OCI-LY7 (cell line): ENCODE results near the gene CALHM2. TPM values are rescaled to one million over a fixed set of nuclear protein-coding genes. Genes with fewer than 3 reads are reported as not detected.

Experiments used
- BruUV-seq: library from RNA; stranded (reverse); fragments of 400-500 nt; replicated peaks from 2 replicates; lab custom pipeline; 2021; lab: Mats Ljungman, UMichigan
- CTCF ChIA-PET: fragments of 300-600 bp; sonication (Branson Sonifier 250); formaldehyde crosslinking; loops from one replicate; lab custom pipeline; 2022; ENCODE audit warnings: antibody characterized with exemption; ENCODE audit not compliant: unreplicated experiment; lab: Charles Lee
- POLR2A ChIA-PET: fragments of 300-600 bp; sonication (Branson Sonifier 250); formaldehyde crosslinking; loops from one replicate; lab custom pipeline; 2022; ENCODE audit warnings: antibody characterized with exemption; lab: Charles Lee
- DNase-seq: peaks from one replicate; pipeline ENCODE4 v3.0.0-alpha.2; 2015; ENCODE audit warnings: low spot score
- H2AFZ ChIP-seq: fragments of 200-600 bp; sonication (generic), shearing (Covaris generic); 2 replicates; pipeline ENCODE4 v1.6.1; 2014; ENCODE audit warnings: mild to moderate bottlenecking, antibody characterized with exemption, low read length, moderate library complexity
- H3K27ac ChIP-seq: fragments of 200-600 bp; sonication (generic); 2 replicates; pipeline ENCODE4 v1.5.1; 2014; ENCODE audit warnings: mixed run types, low read depth, mild to moderate bottlenecking, moderate library complexity, low read length, inconsistent platforms; ENCODE audit not compliant: poor library complexity, severe bottlenecking
- H3K36me3 ChIP-seq: fragments of 200-600 bp; sonication (generic); 2 replicates; pipeline ENCODE4 v1.6.1; 2014; ENCODE audit warnings: mild to moderate bottlenecking, antibody characterized with exemption, low read length, moderate library complexity, mixed read lengths; ENCODE audit not compliant: insufficient read depth
- H3K4me1 ChIP-seq: fragments of 200-600 bp; sonication (generic); 2 replicates; pipeline ENCODE4 v1.5.1; 2014; ENCODE audit warnings: mild to moderate bottlenecking, low read length; ENCODE audit not compliant: insufficient read depth, poor library complexity, severe bottlenecking
- H3K4me2 ChIP-seq: fragments of 200-600 bp; sonication (generic); 2 replicates; pipeline ENCODE4 v1.6.1; 2014; ENCODE audit warnings: mild to moderate bottlenecking, low read length
- H3K4me3 ChIP-seq: fragments of 200-600 bp; sonication (generic); 2 replicates; pipeline ENCODE4 v1.5.1; 2014; ENCODE audit warnings: mild to moderate bottlenecking, low read depth, low read length; ENCODE audit not compliant: poor library complexity, severe bottlenecking
- H3K79me2 ChIP-seq: fragments of 200-600 bp; sonication (generic); 2 replicates; pipeline ENCODE4 v1.6.1; 2016; ENCODE audit warnings: low read depth, mild to moderate bottlenecking, low read length, moderate library complexity, mixed read lengths; ENCODE audit not compliant: insufficient read depth
- H3K9me2 ChIP-seq: fragments of 200-600 bp; sonication (generic); 2 replicates; pipeline ENCODE4 v1.6.1; 2016; ENCODE audit warnings: mild to moderate bottlenecking, low read length, mixed read lengths; ENCODE audit not compliant: insufficient read depth
- H3K9me3 ChIP-seq: fragments of 200-600 bp; sonication (generic); 2 replicates; pipeline ENCODE4 v1.6.1; 2014; ENCODE audit warnings: mild to moderate bottlenecking, mixed run types, low read length, mixed read lengths
- H4K20me1 ChIP-seq: fragments of 200-600 bp; sonication (generic); 2 replicates; pipeline ENCODE4 v1.6.1; 2014; ENCODE audit warnings: mild to moderate bottlenecking, antibody characterized with exemption, low read length, moderate library complexity, mixed read lengths; ENCODE audit not compliant: insufficient read depth
- CTCF ChIP-seq: fragments of 200-600 bp; sonication (generic); conservative IDR thresholded peaks from 2 replicates; pipeline ENCODE4 v1.5.1; 2014; ENCODE audit warnings: mild to moderate bottlenecking, antibody characterized with exemption, low read length, moderate library complexity, mixed read lengths
- EZH2phosphoT487 ChIP-seq: fragments of 200-600 bp; sonication (generic); IDR thresholded peaks from 2 replicates; pipeline ENCODE4 v1.6.1; 2018; ENCODE audit warnings: low read depth, borderline replicate concordance, mild to moderate bottlenecking, mixed run types, antibody characterized with exemption, low read length, moderate library complexity, mixed read lengths
- intact Hi-C: fragments of 100-400 bp; cut with micrococcal nuclease; formaldehyde crosslinking; loops from one replicate; pipeline ENCODE4 v1.10.0; 2022; ENCODE audit not compliant: unreplicated experiment
- total RNA-seq, 2 experiments: library from RNA; depleted of rRNA in 1 of 2; stranded (reverse); fragments of >200 nt in 1 of 2; shearing (Covaris generic) in 1 of 2; gene quantifications; 2 replicates each; pipeline ENCODE4 v1.2.3, GENCODE V29; 2014 to 2022

CALHM2 gene
- total RNA-seq, 2 experiments from 2014 or later, result not detected

GRCh38 chr10:103473261-103473671, 21.1 kb upstream of the CALHM2 start:
- Histone ChIP-seq H3K4me3 (no peak overlapping the region), H3K36me3 (no peaks in the 10 kb centered on the region), H3K4me2 (no peak overlapping the region), H2AFZ (no peak overlapping the region), H3K79me2 (no peaks in the 10 kb centered on the region), H3K27ac (no peak overlapping the region), H3K9me2 (no peaks in the 10 kb centered on the region), H3K9me3 (no peaks in the 10 kb centered on the region), H4K20me1 (no peaks in the 10 kb centered on the region), H3K4me1 (peaks cover 76% of the 10 kb centered on the region)
- intact Hi-C loops, result no loop called here
- POLR2A ChIA-PET, result interaction anchor here (0.7 kb wide), 1 partner anchor 36 kb away, joined by 3 read pairs; no protein-coding TSS in a partner anchor
- DNase-seq, result no peak
- BruUV-seq, result no TSS peak
- CTCF ChIA-PET, result no interaction called here
- no peak for TF ChIP-seq CTCF
- TF ChIP-seq EZH2phosphoT487, result no peak

- intact Hi-C loops, result no loop called here
- CTCF ChIA-PET, result interaction anchor here (0.5 to 0.6 kb wide), 2 partner anchors 56 to 58 kb away, joined by 3 read pairs; no protein-coding TSS in a partner anchor
- H3K4me3 ChIP-seq, result peak overlapping the region; percentile 55
Measured at GRCh38 chr10:103472005-103472404, 19.8 kb upstream of the CALHM2 start.

More at GRCh38 chr10:103472005-103472404, 19.8 kb upstream of the CALHM2 start:
- Histone ChIP-seq H3K4me1 (peaks cover 77% of the 10 kb centered on the region), H2AFZ (peak overlapping the region; percentile 13; the same call in 1 of the 2 replicates), H4K20me1 (no peaks in the 10 kb centered on the region), H3K4me2 (peak overlapping the region; percentile 72), H3K9me2 (no peaks in the 10 kb centered on the region), H3K27ac (peak overlapping the region; percentile 91), H3K79me2 (no peaks in the 10 kb centered on the region), H3K9me3 (no peaks in the 10 kb centered on the region), H3K36me3 (no peaks in the 10 kb centered on the region)
- TF ChIP-seq CTCF (no peak), EZH2phosphoT487 (no peak)
- BruUV-seq, result no TSS peak
- POLR2A ChIA-PET, result interaction anchor here (0.7 to 1.1 kb wide), 4 partner anchors 9 to 289 kb away, joined by 3 to 4 read pairs (median 3); no protein-coding TSS in a partner anchor
- DNase-seq, result peak; percentile 71
